ENCODE measurements around the gene NPHS2.

The NPHS2 gene

GRCh38 chr1:179545321-179545720 lies 30.4 kb downstream of the NPHS2 start:
- Histone ChIP-seq H4K91ac (ENCODE audit: low read length) (no peak overlapping the region), H3K14ac (ENCODE audit: low read length in 2 of 2) (no peak overlapping the region), H3K9ac (ENCODE audit: low read length) (no peak overlapping the region)

GRCh38 chr1:179541774-179542173 lies 34.0 kb downstream of the NPHS2 start:
- WGBS: no CpG with 5 or more reads among the region's 2 CpGs
- Histone ChIP-seq H2AK5ac (ENCODE audit: low read length, severe bottlenecking) (no peak overlapping the region), H3K4ac (ENCODE audit: low read depth in 1 of 2, low read length in 2 of 2) (no peak overlapping the region), H3K9me3 (ENCODE audit: control insufficient read depth, low read length) (no peaks in the 10 kb centered on the region), H3K14ac (ENCODE audit: low read length in 2 of 2) (no peak overlapping the region), H2BK120ac (ENCODE audit: low read depth, low read length) (no peak overlapping the region), H3K4me3 (ENCODE audit: insufficient read depth in 1 of 2, low read depth in 1 of 2, low read length in 2 of 2) (no peak overlapping the region), H3K27me3 (ENCODE audit: control insufficient read depth in 1 of 2, insufficient read depth in 1 of 2, low read length in 2 of 2) (peaks cover 0 to 7% of the 10 kb centered on the region in 2 experiments), H3K18ac (ENCODE audit: low read depth in 1 of 2, low read length in 2 of 2) (no peak overlapping the region), H2AFZ (ENCODE audit: low read depth, low read length) (no peak overlapping the region), H3K79me1 (replicated peaks; ENCODE audit: low read length, poor library complexity, severe bottlenecking) (no peaks in the 10 kb centered on the region), H2BK12ac (ENCODE audit: low read length in 2 of 2) (no peak overlapping the region), H2BK15ac (ENCODE audit: low read depth, poor library complexity, severe bottlenecking) (no peak overlapping the region), H3K23ac (ENCODE audit: low read length in 2 of 2) (no peak overlapping the region), H2BK5ac (ENCODE audit: low read depth, low read length, poor library complexity, severe bottlenecking) (no peak overlapping the region), H3K27ac (ENCODE audit: low read length, poor library complexity, severe bottlenecking) (no peak overlapping the region), H3K36me3 (ENCODE audit: control insufficient read depth in 1 of 2, insufficient read depth in 2 of 2, low read depth in 1 of 2, low read length in 2 of 2) (no peaks in the 10 kb centered on the region), H3K4me2 (ENCODE audit: low read length, poor library complexity, severe bottlenecking) (no peak overlapping the region), H4K91ac (ENCODE audit: low read length) (no peak overlapping the region), H3K9ac (ENCODE audit: low read length) (no peak overlapping the region), H4K8ac (ENCODE audit: low read length) (no peak overlapping the region), H3K4me1 (ENCODE audit: control insufficient read depth, insufficient read depth, low read depth, low read length) (no peaks in the 10 kb centered on the region)
- DNase-seq: no peak

More at GRCh38 chr1:179545321-179545720, 30.4 kb downstream of the NPHS2 start:
- Histone ChIP-seq H3K9me3 (ENCODE audit: control insufficient read depth, low read length) (no peaks in the 10 kb centered on the region), H3K4ac (ENCODE audit: low read depth in 1 of 2, low read length in 2 of 2) (no peak overlapping the region), H3K27me3 (ENCODE audit: control insufficient read depth in 1 of 2, insufficient read depth in 1 of 2, low read length in 2 of 2) (peaks cover 0 to 12% of the 10 kb centered on the region in 2 experiments), H2BK120ac (ENCODE audit: low read depth, low read length) (no peak overlapping the region), H3K23ac (ENCODE audit: low read length in 2 of 2) (no peak overlapping the region), H3K4me2 (ENCODE audit: low read length, poor library complexity, severe bottlenecking) (no peak overlapping the region), H2AFZ (ENCODE audit: low read depth, low read length) (no peak overlapping the region), H2BK5ac (ENCODE audit: low read depth, low read length, poor library complexity, severe bottlenecking) (no peak overlapping the region), H2BK15ac (ENCODE audit: low read depth, poor library complexity, severe bottlenecking) (no peak overlapping the region), H3K79me1 (replicated peaks; ENCODE audit: low read length, poor library complexity, severe bottlenecking) (no peaks in the 10 kb centered on the region), H3K4me1 (ENCODE audit: control insufficient read depth, insufficient read depth, low read depth, low read length) (no peaks in the 10 kb centered on the region), H3K18ac (ENCODE audit: low read depth in 1 of 2, low read length in 2 of 2) (no peak overlapping the region), H2AK5ac (ENCODE audit: low read length, severe bottlenecking) (no peak overlapping the region), H3K27ac (ENCODE audit: low read length, poor library complexity, severe bottlenecking) (no peak overlapping the region), H4K8ac (ENCODE audit: low read length) (no peak overlapping the region), H3K36me3 (ENCODE audit: control insufficient read depth in 1 of 2, insufficient read depth in 2 of 2, low read depth in 1 of 2, low read length in 2 of 2) (no peaks in the 10 kb centered on the region), H3K4me3 (ENCODE audit: insufficient read depth in 1 of 2, low read depth in 1 of 2, low read length in 2 of 2) (no peak overlapping the region), H2BK12ac (ENCODE audit: low read length in 2 of 2) (no peak overlapping the region)
- 81% methylated on average over 3 of the region's 3 CpGs for WGBS
- DNase-seq: no peak

- Histone ChIP-seq H3K79me1 (replicated peaks; ENCODE audit: low read length, poor library complexity, severe bottlenecking) (no peaks in the 10 kb centered on the region), H2BK5ac (ENCODE audit: low read depth, low read length, poor library complexity, severe bottlenecking) (no peak overlapping the region), H2BK12ac (ENCODE audit: low read length in 2 of 2) (no peak overlapping the region), H3K18ac (ENCODE audit: low read depth in 1 of 2, low read length in 2 of 2) (no peak overlapping the region), H3K14ac (ENCODE audit: low read length in 2 of 2) (no peak overlapping the region), H3K23ac (ENCODE audit: low read length in 2 of 2) (no peak overlapping the region), H2BK120ac (ENCODE audit: low read depth, low read length) (no peak overlapping the region), H4K91ac (ENCODE audit: low read length) (no peak overlapping the region), H4K8ac (ENCODE audit: low read length) (no peak overlapping the region), H3K4ac (ENCODE audit: low read depth in 1 of 2, low read length in 2 of 2) (no peak overlapping the region), H2AFZ (ENCODE audit: low read depth, low read length) (no peak overlapping the region), H3K4me3 (ENCODE audit: insufficient read depth in 1 of 2, low read depth in 1 of 2, low read length in 2 of 2) (no peak overlapping the region), H3K9me3 (ENCODE audit: control insufficient read depth, low read length) (no peaks in the 10 kb centered on the region), H3K27ac (ENCODE audit: low read length, poor library complexity, severe bottlenecking) (no peak overlapping the region), H3K27me3 (ENCODE audit: control insufficient read depth in 1 of 2, insufficient read depth in 1 of 2, low read length in 2 of 2) (peaks cover 0 to 9% of the 10 kb centered on the region in 2 experiments), H3K4me2 (ENCODE audit: low read length, poor library complexity, severe bottlenecking) (no peak overlapping the region), H2BK15ac (ENCODE audit: low read depth, poor library complexity, severe bottlenecking) (no peak overlapping the region), H3K4me1 (ENCODE audit: control insufficient read depth, insufficient read depth, low read depth, low read length) (no peaks in the 10 kb centered on the region), H2AK5ac (ENCODE audit: low read length, severe bottlenecking) (no peak overlapping the region), H3K9ac (ENCODE audit: low read length) (no peak overlapping the region), H3K36me3 (ENCODE audit: control insufficient read depth in 1 of 2, insufficient read depth in 2 of 2, low read depth in 1 of 2, low read length in 2 of 2) (no peaks in the 10 kb centered on the region)
- 33% methylated on average over 1 of the region's 1 CpG for WGBS
- DNase-seq: no peak
These were observed 45.4 kb downstream of the NPHS2 start for GRCh38 chr1:179530352-179530751.

- Histone ChIP-seq H4K91ac (ENCODE audit: low read length) (no peak overlapping the region), H3K9ac (ENCODE audit: low read length) (no peak overlapping the region), H4K8ac (ENCODE audit: low read length) (no peak overlapping the region), H2BK12ac (ENCODE audit: low read length in 2 of 2) (no peak overlapping the region), H3K14ac (ENCODE audit: low read length in 2 of 2) (no peak overlapping the region), H2BK120ac (ENCODE audit: low read depth, low read length) (no peak overlapping the region), H3K18ac (ENCODE audit: low read depth in 1 of 2, low read length in 2 of 2) (no peak overlapping the region), H2AK5ac (ENCODE audit: low read length, severe bottlenecking) (no peak overlapping the region), H2BK15ac (ENCODE audit: low read depth, poor library complexity, severe bottlenecking) (no peak overlapping the region), H3K9me3 (ENCODE audit: control insufficient read depth, low read length) (no peaks in the 10 kb centered on the region), H3K4me2 (ENCODE audit: low read length, poor library complexity, severe bottlenecking) (no peak overlapping the region), H3K4me3 (ENCODE audit: insufficient read depth in 1 of 2, low read depth in 1 of 2, low read length in 2 of 2) (no peak overlapping the region), H3K4ac (ENCODE audit: low read depth in 1 of 2, low read length in 2 of 2) (no peak overlapping the region), H3K27me3 (ENCODE audit: control insufficient read depth in 1 of 2, insufficient read depth in 1 of 2, low read length in 2 of 2) (peaks cover 0 to 9% of the 10 kb centered on the region in 2 experiments), H3K79me1 (replicated peaks; ENCODE audit: low read length, poor library complexity, severe bottlenecking) (no peaks in the 10 kb centered on the region), H2AFZ (ENCODE audit: low read depth, low read length) (no peak overlapping the region), H2BK5ac (ENCODE audit: low read depth, low read length, poor library complexity, severe bottlenecking) (no peak overlapping the region), H3K27ac (ENCODE audit: low read length, poor library complexity, severe bottlenecking) (no peak overlapping the region), H3K4me1 (ENCODE audit: control insufficient read depth, insufficient read depth, low read depth, low read length) (no peaks in the 10 kb centered on the region), H3K23ac (ENCODE audit: low read length in 2 of 2) (no peak overlapping the region), H3K36me3 (ENCODE audit: control insufficient read depth in 1 of 2, insufficient read depth in 2 of 2, low read depth in 1 of 2, low read length in 2 of 2) (no peaks in the 10 kb centered on the region)
- DNase-seq: no peak
- whole genome bisulfite sequencing: 76% methylated on average over 7 of the region's 8 CpGs
These were observed 46.1 kb downstream of the NPHS2 start for GRCh38 chr1:179529482-179530195.

All from mesenchymal stem cell (in vitro differentiated cells and primary cell).